Esophagus muscularis mucosa (tissue), 4 donors: ENCODE results near the gene CD151.

Experiments used
- EP300 ChIP-seq: sonication (generic); formaldehyde crosslinking; IDR thresholded peaks from one replicate; pipeline ENCODE4 v1.6.1; 2017; ENCODE audit warnings: antibody characterized with exemption
- POLR2A ChIP-seq: fragments of 450-650 bp; IDR thresholded peaks from one replicate; pipeline ENCODE4 v1.6.1; 2017; ENCODE audit warnings: antibody characterized with exemption, moderate library complexity, mild to moderate bottlenecking, low read depth
- POLR2AphosphoS5 ChIP-seq, 2 donors: sonication (generic); formaldehyde crosslinking; IDR thresholded peaks; one replicate each; pipeline ENCODE4 v1.6.1; 2017; ENCODE audit warnings: antibody characterized with exemption in 2 of 2
- TF ChIP-seq, protein P1 (sequence below), 3 experiments: fragments of 200-600 bp in 2 of 3; fragments of 450-650 bp in 1 of 3; sonication (generic) in 2 of 3; IDR thresholded peaks; one replicate each; pipeline ENCODE4 v1.5.1; 2017 to 2019; ENCODE audit warnings: antibody characterized with exemption in 3 of 3, mild to moderate bottlenecking in 2 of 3, moderate library complexity in 1 of 3

DNA sequence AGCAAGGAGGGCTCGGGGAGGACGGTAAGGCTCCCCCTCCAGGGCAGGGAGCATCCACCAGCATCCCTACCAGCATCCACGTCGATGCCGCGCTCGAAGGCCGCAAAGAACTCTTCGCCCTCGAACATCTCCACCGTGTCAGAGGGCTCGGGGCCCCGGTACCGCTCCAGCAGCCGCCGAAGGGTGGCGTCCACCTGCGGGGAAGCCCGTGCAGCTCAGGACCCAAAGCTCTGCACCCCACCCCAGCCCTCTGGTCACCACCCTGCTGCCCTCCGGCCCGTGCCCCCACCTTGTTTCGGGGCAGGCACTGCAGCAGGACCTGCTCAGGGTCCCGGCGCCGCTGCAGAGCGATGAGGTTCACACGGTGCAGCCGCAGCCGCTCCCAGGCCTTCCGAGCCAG, 32.3 kb upstream of the CD151 start:
- TF ChIP-seq EP300 (no peak), POLR2A (no peak), POLR2AphosphoS5 (IDR thresholded peaks at IDR 0.05) (no peak)
- TF ChIP-seq, protein P1, sequence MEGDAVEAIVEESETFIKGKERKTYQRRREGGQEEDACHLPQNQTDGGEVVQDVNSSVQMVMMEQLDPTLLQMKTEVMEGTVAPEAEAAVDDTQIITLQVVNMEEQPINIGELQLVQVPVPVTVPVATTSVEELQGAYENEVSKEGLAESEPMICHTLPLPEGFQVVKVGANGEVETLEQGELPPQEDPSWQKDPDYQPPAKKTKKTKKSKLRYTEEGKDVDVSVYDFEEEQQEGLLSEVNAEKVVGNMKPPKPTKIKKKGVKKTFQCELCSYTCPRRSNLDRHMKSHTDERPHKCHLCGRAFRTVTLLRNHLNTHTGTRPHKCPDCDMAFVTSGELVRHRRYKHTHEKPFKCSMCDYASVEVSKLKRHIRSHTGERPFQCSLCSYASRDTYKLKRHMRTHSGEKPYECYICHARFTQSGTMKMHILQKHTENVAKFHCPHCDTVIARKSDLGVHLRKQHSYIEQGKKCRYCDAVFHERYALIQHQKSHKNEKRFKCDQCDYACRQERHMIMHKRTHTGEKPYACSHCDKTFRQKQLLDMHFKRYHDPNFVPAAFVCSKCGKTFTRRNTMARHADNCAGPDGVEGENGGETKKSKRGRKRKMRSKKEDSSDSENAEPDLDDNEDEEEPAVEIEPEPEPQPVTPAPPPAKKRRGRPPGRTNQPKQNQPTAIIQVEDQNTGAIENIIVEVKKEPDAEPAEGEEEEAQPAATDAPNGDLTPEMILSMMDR (IDR thresholded peaks at IDR 0.05) = no peak
